GM18867 (cell line): Measurements from ENCODE around the gene PHKG1.
"Not testable (repeated sequence)": the region's sequence is repeated elsewhere in the genome, so short reads cannot be mapped to it uniquely, and the experiment has no call there.

Experiments
- ATAC-seq: cut with Tn5 transposase; IDR thresholded peaks from one replicate; pipeline ENCODE4 v1.9.1; 2021; ENCODE audit warnings: mild to moderate bottlenecking, moderate library complexity; ENCODE audit not compliant: unreplicated experiment

The PHKG1 gene

GRCh38 chr7:56046721-56047445 lies 45.9 kb downstream of the PHKG1 start:
- no peak for ATAC-seq

GRCh38 chr7:56045758-56046157 lies 47.0 kb downstream of the PHKG1 start:
- not testable (repeated sequence) for ATAC-seq

- ATAC-seq, result no peak
Measured at GRCh38 chr7:56040730-56041129, 52.0 kb downstream of the PHKG1 start.

GRCh38 chr7:56033671-56034432 lies 58.9 kb downstream of the PHKG1 start:
- ATAC-seq, result peak; percentile 97

- ATAC-seq, result not testable (repeated sequence)
Measured at GRCh38 chr7:56032578-56032977, 60.2 kb downstream of the PHKG1 start.

GRCh38 chr7:56031556-56031955 lies 61.2 kb downstream of the PHKG1 start:
- not testable (repeated sequence) for ATAC-seq

- ATAC-seq, result no peak
Measured at GRCh38 chr7:56030340-56030739, 62.4 kb downstream of the PHKG1 start.
